HG03064 (cell line): ENCODE data around the gene VWA8.
"Not testable (repeated sequence)": the region's sequence is repeated elsewhere in the genome, so short reads cannot be mapped to it uniquely, and the experiment has no call there.

Source experiments
- ATAC-seq: cut with Tn5 transposase; IDR thresholded peaks from one replicate; pipeline ENCODE4 v1.9.1; 2021; ENCODE audit warnings: low read depth; ENCODE audit not compliant: unreplicated experiment

Gene VWA8

GRCh38 chr13:41969072-41969471, 8.2 kb upstream of the VWA8 start:
- ATAC-seq: no peak

- ATAC-seq: no peak
These were observed 5.8 kb upstream of the VWA8 start for GRCh38 chr13:41966671-41967070.

DNA sequence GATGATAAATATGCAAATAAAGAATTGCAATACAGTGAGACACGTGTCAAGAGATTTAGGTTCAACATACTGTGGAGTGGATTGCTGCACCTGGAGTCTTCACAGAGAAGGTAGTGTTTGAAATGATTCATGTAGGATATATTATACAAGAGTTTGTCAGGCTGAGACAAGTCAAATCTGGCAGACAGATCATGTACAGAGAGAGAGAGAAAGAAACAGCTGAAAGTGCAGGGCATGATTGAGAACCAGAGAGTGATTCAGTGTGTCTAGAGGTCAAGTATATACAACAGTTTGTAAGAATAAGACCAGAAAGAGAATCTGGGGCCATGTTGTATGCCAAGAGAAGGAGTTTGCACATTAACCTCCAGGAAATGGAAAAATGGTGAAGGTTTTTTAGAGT, 2.1 kb upstream of the VWA8 start:
- no peak for ATAC-seq

DNA sequence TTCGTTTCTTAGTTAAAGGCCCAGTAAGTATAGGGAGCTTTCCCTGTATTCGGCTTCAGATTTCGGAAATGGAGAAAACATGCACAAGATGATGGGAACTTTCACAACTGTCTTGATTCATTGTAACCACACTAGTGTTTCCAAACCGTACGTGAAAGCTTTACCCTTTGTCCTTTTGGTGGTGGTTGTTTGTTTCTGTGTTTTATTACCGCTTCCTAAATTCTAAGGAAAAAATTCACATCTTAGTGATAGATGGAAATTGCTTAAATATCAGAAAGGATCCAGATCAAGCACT, 504 bp upstream of the VWA8 start:
- no peak for ATAC-seq

GRCh38 chr13:41960211-41960636, 685 bp downstream of the VWA8 start:
- peak; percentile 4 for ATAC-seq

DNA sequence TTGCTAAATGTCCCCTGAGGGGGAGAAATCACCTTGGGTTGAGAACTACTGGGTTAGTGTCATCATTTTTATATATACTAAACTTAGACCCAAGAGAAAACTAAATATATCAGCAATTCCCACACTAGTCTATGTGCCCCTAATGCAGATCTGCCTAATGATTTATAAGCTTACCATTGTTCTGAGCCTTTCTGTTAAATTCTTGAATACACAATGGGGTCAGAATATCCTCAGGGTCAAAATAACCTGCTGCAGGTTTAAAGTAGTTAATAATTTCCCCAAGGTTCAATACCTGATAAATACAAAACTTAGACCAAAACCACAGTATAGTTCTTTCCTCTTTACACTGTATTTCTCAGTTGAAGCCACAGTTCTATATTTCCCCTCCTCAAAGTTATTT, 4.6 kb downstream of the VWA8 start:
- ATAC-seq: no peak

DNA sequence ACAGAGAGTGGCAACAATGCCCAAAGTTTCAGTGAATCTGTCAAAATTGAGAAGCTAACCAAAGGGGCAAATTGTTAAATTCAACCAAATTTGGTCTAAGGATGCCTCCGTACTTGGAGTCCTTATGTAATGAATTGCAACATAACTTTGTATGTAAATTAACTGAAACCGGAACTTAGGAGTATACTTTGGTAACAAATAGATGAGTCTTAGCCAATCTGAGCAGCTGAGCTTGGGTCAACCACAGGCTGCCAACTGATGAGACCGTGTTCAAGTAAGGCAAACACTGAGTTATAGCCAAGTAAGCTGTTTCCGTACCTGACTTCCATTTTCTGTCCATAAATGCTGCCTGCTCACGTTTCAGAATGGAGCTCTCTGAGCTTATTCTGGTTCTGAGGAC, 5.3 kb downstream of the VWA8 start:
- no peak for ATAC-seq

DNA sequence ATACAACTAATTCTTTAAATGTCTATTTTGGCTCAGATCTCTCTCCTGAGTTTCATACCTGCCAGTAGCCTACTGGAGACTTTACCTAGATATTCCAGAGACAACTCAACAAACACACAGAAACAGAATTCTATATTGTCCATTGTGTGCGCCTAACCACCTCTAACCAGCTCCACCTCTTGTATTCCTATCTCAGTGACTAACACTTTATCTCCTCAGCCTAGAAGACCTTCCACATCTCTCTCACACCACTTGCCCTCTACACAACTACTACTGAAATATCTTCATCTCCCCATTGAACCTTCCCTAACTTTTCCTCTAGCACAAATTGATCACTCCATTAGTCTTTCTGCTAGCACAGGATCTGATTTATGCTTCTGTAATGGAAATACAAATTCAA, 6.7 kb downstream of the VWA8 start:
- ATAC-seq: no peak

DNA sequence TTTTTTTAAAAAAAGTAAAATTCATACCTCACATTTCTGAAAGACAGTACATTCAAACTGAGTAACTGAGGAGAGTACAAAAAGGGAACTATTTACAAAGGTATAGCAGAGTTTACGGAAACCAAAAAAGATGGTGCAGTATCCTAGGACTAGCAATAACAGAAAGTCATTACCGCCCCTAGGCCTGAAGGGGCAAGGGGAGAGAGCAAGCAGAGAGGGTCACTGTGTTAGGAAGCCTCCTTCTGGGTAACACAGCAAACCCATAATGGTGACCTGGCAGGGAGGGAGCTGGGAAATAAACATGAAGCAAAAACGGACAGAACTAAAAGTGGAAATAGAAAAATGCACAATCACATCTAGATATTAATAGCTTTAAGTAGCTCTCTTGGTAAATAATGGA, 8.2 kb downstream of the VWA8 start:
- ATAC-seq: no peak

- not testable (repeated sequence) for ATAC-seq
These were observed 11.8 kb downstream of the VWA8 start for GRCh38 chr13:41949104-41949503.

DNA sequence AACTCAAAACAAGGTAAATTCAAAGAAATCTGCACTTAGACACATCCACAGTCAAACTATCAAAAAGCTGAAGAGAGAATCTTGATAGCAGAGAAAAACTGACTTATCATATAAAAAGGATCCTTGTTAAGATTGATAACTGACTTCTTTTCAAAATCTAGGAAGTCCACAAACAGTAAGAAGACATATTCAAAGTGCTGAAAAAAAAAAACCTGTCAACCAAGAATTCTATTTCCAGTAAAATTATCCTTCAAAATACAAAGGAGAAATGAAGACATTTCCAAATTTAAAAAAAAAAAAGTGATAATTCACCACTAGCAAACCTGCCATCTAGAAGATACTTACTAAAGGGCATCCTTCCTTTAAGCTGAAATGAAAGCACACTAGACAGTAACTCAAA, 15.0 kb downstream of the VWA8 start:
- ATAC-seq: no peak

DNA sequence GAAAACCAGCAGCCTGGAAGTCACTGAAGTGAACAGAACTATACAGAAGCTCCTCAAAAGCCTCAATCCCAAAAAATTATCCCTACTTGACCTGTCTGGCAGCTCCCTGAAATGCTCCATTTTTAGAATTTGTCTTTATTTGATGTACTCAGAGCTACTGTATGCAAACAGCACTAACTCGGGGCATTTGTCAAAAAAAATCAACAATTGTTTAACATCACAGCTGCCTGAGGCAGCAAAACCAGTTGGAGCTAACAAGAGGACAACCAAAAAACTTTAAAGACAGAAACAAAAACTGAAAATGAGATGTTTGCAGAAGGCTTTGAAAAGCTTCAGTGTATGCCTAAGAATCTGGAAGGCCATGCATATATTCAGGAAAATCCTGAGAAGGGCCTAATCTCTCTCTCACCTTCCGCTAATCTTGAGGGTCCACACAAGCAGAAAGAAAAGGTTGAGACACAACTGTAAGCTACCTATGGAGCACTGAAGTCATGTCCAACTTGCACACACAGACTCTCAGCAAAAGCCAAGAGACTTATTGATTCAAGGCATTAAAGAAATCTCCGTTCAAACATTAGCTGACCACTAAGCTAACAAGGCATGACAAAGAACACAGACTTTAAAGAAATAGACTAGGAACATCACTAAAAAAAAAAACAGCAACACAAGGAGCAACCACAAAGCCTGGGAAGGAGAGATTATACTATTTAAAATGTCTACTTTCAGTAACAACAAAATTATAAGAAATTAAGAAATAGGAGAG, 16.1 kb downstream of the VWA8 start:
- no peak for ATAC-seq

- ATAC-seq: no peak
These were observed 16.7 kb downstream of the VWA8 start for GRCh38 chr13:41944229-41944628.

DNA sequence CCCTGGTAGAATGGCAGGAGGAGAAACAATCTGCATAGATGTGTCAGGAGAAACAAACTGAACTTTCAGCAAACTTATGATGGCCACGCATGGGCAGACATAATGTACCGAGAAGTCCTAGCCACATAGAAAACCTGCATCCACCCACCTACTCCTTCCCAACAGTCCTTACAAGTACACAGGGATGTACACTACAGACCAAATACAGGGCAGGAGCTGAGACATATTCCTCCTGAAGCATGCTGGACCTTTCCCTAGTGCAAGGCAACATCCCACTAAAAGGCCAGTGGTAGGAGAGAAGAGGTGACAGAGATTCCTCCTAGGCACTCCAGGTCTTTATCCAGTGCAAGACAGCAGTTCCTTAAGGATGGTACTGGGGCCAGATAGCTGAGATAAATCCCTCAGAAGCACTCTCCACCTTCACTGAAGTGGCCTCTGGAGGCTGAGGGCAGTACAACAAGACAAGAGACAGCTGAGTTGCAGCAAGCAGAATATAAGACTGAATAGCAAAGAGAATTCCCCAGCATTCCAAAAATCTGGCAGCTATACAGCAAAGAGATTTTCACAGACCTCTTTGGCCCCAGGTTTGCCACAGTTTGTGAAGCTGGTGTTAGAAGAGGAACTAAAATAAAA, 18.3 kb downstream of the VWA8 start:
- no peak for ATAC-seq

DNA sequence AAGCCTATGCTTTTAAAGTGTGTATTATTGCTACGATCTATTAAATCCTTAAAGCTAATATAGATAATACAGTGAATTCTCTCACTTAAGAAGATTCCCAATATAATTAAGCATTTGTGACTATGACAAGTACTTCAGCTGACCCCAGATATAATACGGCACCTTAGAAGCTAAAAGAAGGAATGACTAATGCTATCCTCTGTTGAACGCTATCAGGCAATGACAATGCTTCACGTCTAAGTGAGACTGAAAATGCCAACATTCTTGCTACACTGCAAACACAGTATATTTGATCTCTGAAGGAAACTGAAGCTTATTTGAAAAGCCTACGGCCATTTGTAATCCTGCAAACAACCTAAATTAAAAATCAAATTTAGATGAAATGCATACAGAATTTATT, 19.7 kb downstream of the VWA8 start:
- ATAC-seq: no peak

GRCh38 chr13:41939398-41939797, 21.5 kb downstream of the VWA8 start:
- no peak for ATAC-seq

- no peak for ATAC-seq
These were observed 22.0 kb downstream of the VWA8 start for GRCh38 chr13:41938918-41939317.

DNA sequence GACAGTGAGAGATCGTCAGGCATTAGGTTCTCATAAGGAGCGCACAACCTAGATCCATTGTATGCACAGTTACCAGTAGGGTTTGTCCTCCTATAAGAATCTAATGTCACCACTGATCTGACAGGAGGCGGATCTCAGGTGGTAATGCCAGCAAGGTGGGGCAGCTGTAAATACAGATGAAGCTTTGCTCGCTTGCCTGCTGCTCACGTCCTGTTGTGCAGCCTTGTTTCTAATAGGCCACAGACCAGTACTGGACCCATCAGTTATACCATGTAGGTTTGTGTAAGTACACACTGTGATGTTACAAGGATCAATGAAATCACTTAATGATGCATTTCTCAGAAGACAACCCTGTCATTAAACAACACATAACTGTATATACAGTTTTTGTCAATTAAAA, 23.5 kb downstream of the VWA8 start:
- no peak for ATAC-seq

GRCh38 chr13:41935501-41935900, 25.4 kb downstream of the VWA8 start:
- no peak for ATAC-seq

GRCh38 chr13:41934994-41935393, 25.9 kb downstream of the VWA8 start:
- ATAC-seq: no peak

DNA sequence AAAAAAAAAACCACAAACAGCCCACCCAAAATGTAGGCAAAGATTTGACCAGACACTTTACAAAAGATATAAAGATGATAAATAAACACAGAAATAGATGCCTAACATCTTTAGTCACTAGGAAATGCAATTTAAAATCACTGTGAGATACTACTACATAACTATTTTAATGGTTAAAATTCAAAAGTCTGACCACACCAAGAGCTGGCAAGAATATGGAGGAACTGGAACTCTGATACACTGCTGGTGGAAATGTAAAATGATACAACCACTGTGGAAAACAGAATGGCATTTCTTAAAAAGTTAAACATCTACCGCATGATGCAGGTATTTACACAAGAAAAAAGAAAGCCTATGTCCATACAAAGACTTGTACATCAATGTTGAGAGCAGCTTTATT, 26.8 kb downstream of the VWA8 start:
- ATAC-seq: no peak

DNA sequence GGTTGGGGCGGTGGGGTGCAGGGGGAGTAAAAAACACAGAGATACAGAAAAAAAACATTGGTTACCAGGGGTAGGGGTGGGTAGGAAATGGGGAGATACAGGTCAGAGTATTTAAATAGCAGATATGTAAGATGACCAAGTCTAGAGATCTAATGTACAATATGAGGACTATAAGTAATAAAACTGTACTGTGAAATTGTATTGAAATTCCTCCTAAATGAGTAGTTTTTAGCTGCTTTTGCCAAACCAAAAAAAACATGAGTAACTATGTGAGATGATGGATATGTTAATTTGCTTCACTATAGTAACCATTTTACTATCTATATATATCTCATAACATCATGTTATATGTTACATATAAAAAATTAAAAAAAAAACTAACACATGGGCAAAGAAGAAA, 29.6 kb downstream of the VWA8 start:
- ATAC-seq: no peak

DNA sequence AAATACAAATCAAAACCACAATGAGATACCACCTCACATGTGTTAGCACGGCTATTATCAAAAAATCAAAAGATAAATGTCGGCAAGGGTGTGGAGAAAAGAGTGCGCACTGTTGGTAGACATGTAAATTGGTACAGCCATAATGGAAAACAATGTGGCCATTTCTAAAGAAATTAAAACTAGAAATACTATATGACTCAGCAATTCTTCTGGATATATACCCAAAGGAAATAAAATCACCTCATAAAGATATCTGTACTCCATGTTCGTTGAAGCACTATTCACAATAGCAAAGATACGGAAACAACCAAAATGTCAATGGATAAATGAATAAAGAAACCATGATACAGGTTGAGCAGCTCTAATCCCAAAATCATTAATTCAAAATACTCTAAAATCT, 30.8 kb downstream of the VWA8 start:
- no peak for ATAC-seq
